Transverse colon (tissue), 4 donors: ENCODE data around the gene THBS1.

Source experiments
- CTCF ChIP-seq, 5 experiments: fragments of 200-600 bp in 3 of 5; fragments of 450-650 bp in 2 of 5; sonication (generic) in 3 of 5; IDR thresholded peaks; 1 replicate in 2 of 5; 2 replicates in 3 of 5; pipeline ENCODE4 v1.5.1; 2016 to 2017; ENCODE audit warnings: antibody characterized with exemption in 5 of 5, inconsistent platforms in 3 of 5, mild to moderate bottlenecking in 2 of 5, moderate library complexity in 1 of 5
- EP300 ChIP-seq: sonication (generic); formaldehyde crosslinking; IDR thresholded peaks from one replicate; pipeline ENCODE4 v1.6.1; 2017; ENCODE audit warnings: antibody characterized with exemption, low read depth
- POLR2A ChIP-seq: fragments of 450-650 bp; IDR thresholded peaks from one replicate; pipeline ENCODE4 v1.6.1; 2016; ENCODE audit warnings: antibody characterized with exemption, mild to moderate bottlenecking, moderate library complexity
- POLR2AphosphoS5 ChIP-seq, 3 donors: sonication (generic); formaldehyde crosslinking; IDR thresholded peaks; one replicate each; pipeline ENCODE4 v1.6.1; 2016; ENCODE audit warnings: antibody characterized with exemption in 3 of 3

DNA sequence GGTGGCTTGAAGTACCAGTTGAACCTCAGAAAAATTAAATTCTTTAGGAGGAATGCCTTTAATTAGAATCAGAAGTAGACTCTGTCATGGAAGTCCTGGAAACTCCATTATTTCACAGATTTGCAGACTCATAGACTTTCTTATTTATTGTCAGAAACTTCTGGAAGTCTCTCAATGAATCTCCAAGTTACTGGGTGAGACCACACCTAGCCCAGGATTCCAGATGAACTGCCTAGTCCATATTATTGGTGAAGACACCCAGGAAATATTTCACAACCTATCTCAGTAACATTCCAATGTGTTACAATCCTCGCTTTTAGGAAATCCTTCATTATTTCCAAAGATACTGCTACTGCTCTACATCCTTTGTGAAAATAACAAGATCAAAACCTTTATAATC, 6.5 kb upstream of the THBS1 start:
- no peak for TF ChIP-seq EP300
- no peak for TF ChIP-seq CTCF (IDR thresholded peaks at IDR 0.05)
- TF ChIP-seq POLR2A, result no peak
- no peak for TF ChIP-seq POLR2AphosphoS5 (IDR thresholded peaks at IDR 0.05)
